Ovary (tissue), 9 donors: ENCODE results near the gene AP1M2. TPM values are rescaled to one million over a fixed set of nuclear protein-coding genes. Genes with fewer than 3 reads are reported as not detected.

ENCODE experiments used
- DNase-seq, 5 donors: peaks; one replicate each; pipeline ENCODE4 v3.0.0-alpha.2; 2019 to 2020
- H3K27ac ChIP-seq, 2 donors: fragments of 200-600 bp; one replicate each; pipeline versions ENCODE4 v1.5.1 to v1.8.0; 2019 to 2022
- H3K27me3 ChIP-seq: fragments of 200-600 bp; one replicate; pipeline ENCODE4 v1.8.0; 2022
- H3K36me3 ChIP-seq: fragments of 200-600 bp; sonication (generic); one replicate; pipeline ENCODE4 v1.5.1; 2019
- H3K4me1 ChIP-seq: one replicate; pipeline ENCODE4 v1.8.1; 2013; ENCODE audit warnings: mild to moderate bottlenecking, moderate library complexity; ENCODE audit not compliant: insufficient read depth
- H3K4me3 ChIP-seq: fragments of 200-600 bp; sonication (generic); one replicate; pipeline ENCODE4 v1.5.1; 2017
- H3K9me3 ChIP-seq, 2 donors: fragments of 200-600 bp in 1 of 2; sonication (generic) in 1 of 2; one replicate each; pipeline versions ENCODE4 v1.5.1 to v1.8.1; 2013 to 2019; ENCODE audit warnings: mild to moderate bottlenecking in 1 of 2, moderate library complexity in 1 of 2
- CTCF ChIP-seq, 3 donors: fragments of 450-650 bp in 2 of 3; fragments of 200-600 bp in 1 of 3; IDR thresholded peaks; one replicate each; pipeline versions ENCODE4 v1.5.1 to v1.8.0; 2016 to 2022; ENCODE audit warnings: antibody characterized with exemption in 3 of 3, mild to moderate bottlenecking in 1 of 3
- EP300 ChIP-seq: sonication (generic); formaldehyde crosslinking; IDR thresholded peaks from one replicate; pipeline ENCODE4 v1.6.1; 2017; ENCODE audit warnings: antibody characterized with exemption
- POLR2A ChIP-seq: fragments of 450-650 bp; IDR thresholded peaks from one replicate; pipeline ENCODE4 v1.6.1; 2017; ENCODE audit warnings: antibody characterized with exemption, mild to moderate bottlenecking, moderate library complexity
- WGBS, 3 donors: extraction: QIAGEN DNeasy Blood & Tissue Kit in 1 of 3; methylation state at CpG; one replicate each; pipeline versions ENCODE4 v1.1.5 to v1.1.7; 2013 to 2017; 5-methylcytosine and 5-hydroxymethylcytosine counted together
- intact Hi-C, 4 donors: fragments of 100-400 bp; cut with DNase I; formaldehyde crosslinking; loops; one replicate each; pipeline versions ENCODE4 v1.11.0 to v1.15.1; 2022 to 2023
- polyA plus RNA-seq, 2 donors: library from polyadenylated mRNA; stranded (reverse); fragments of 200-250 nt in 1 of 2; fragments of 350-450 nt in 1 of 2; fragmentation: Illumina TruSeq in 1 of 2; extraction: RNeasy Lipid Tissue Mini Kit (QIAGEN cat#74804) in 1 of 2; gene quantifications; one replicate each; pipeline ENCODE4 v1.2.3, GENCODE V29; 2013 to 2014
- total RNA-seq, 7 donors: library from RNA; depleted of rRNA in 2 of 7; stranded (reverse); fragments of >200 nt in 2 of 7; fragmentation: NEBNext Ultra II Directional in 3 of 7; extraction: Animal tissue kit (Norgen Biotek cat#: 25700) in 3 of 7; gene quantifications; one replicate each; pipeline versions ENCODE4 v1.1.0 to v1.2.4, GENCODE V29; 2016 to 2023
- donor health status: DM: no; HTN: no; CAD: no; lungs with moderate emphysema.
- donor health status: DM: no; HTN: no; CAD: no.
- donor health status: Bipolar disorder and iron deficiency.
- donor health status: DM: yes; HTN: yes; CAD: no.
- donor health status: DM: no; HTN: no; CAD: no.
- donor health status: DM: yes; HTN: yes; CAD: no.

AP1M2 gene
- total and polyA plus RNA-seq, 9 donors: 0.19 to 45.5 (median 2.9) TPM; not detected in 1

- no peak overlapping the region for H3K27ac ChIP-seq
- no peaks in the 10 kb centered on the region for H3K4me1 ChIP-seq
- no peaks in the 10 kb centered on the region for H3K27me3 ChIP-seq
- no peaks in the 10 kb centered on the region for H3K9me3 ChIP-seq
- TF ChIP-seq CTCF (IDR thresholded peaks at IDR 0.05) (no peak), EP300 (no peak), POLR2A (no peak)
- WGBS, 3 donors: 84 to 86% (median 85%) methylated on average over 7 of the region's 7 CpGs
- H3K4me3 ChIP-seq: no peak overlapping the region
- DNase-seq: no peak
- intact Hi-C loops: no loop called here
- H3K36me3 ChIP-seq: no peaks in the 10 kb centered on the region
These were observed 37.4 kb downstream of the AP1M2 start for GRCh38 chr19:10549733-10550132.

- no peaks in the 10 kb centered on the region for H3K27me3 ChIP-seq
- intact Hi-C loops: no loop called here
- WGBS, 3 donors: 92 to 96% (median 92%) methylated on average over 18 of the region's 18 CpGs
- H3K27ac ChIP-seq: no peak overlapping the region
- H3K9me3 ChIP-seq: no peaks in the 10 kb centered on the region
- DNase-seq: no peak
- TF ChIP-seq CTCF (IDR thresholded peaks at IDR 0.05): no peak
- TF ChIP-seq POLR2A: no peak
- no peak for TF ChIP-seq EP300
- no peaks in the 10 kb centered on the region for H3K4me1 ChIP-seq
- no peak overlapping the region for H3K4me3 ChIP-seq
- no peaks in the 10 kb centered on the region for H3K36me3 ChIP-seq
These were observed 38.3 kb downstream of the AP1M2 start for GRCh38 chr19:10548746-10549276.

GRCh38 chr19:10546817-10547216 lies 40.3 kb downstream of the AP1M2 start:
- no peaks in the 10 kb centered on the region for H3K9me3 ChIP-seq
- 82 to 88% (median 84%) methylated on average over 15 to 17 of the region's 17 CpGs for WGBS, 3 donors
- no peaks in the 10 kb centered on the region for H3K27me3 ChIP-seq
- no peak for DNase-seq
- intact Hi-C loops: no loop called here
- H3K4me1 ChIP-seq: peaks cover 2% of the 10 kb centered on the region
- H3K27ac ChIP-seq: no peak overlapping the region
- TF ChIP-seq POLR2A (no peak), EP300 (no peak), CTCF (IDR thresholded peaks at IDR 0.05) (no peak)
- H3K4me3 ChIP-seq: no peak overlapping the region
- H3K36me3 ChIP-seq: no peaks in the 10 kb centered on the region

- TF ChIP-seq CTCF (IDR thresholded peaks at IDR 0.05): no peak
- TF ChIP-seq EP300: no peak
- no peak for TF ChIP-seq POLR2A
- H3K9me3 ChIP-seq: no peaks in the 10 kb centered on the region
- H3K36me3 ChIP-seq: no peaks in the 10 kb centered on the region
- H3K4me3 ChIP-seq: peak overlapping the region; percentile 99
- DNase-seq: no peak
- intact Hi-C loops: no loop called here
- peaks cover 2% of the 10 kb centered on the region for H3K4me1 ChIP-seq
- H3K27me3 ChIP-seq: no peaks in the 10 kb centered on the region
- WGBS, 3 donors: 27 to 47% (median 31%) methylated on average over 23 of the region's 23 CpGs
- peak overlapping the region; percentile 84 to 95 for H3K27ac ChIP-seq
These were observed 42.3 kb downstream of the AP1M2 start for GRCh38 chr19:10544753-10545251.
